GM19238 (cell line): ENCODE measurements around the gene ZNF804A.

Source experiments
- DNase-seq: peaks from one replicate; pipeline ENCODE4 v3.0.0; 2011; ENCODE audit warnings: low spot score; ENCODE audit not compliant: insufficient read length

ZNF804A gene

GRCh38 chr2:184598316-184599053 is at the start of gene ZNF804A:
ZNF804A (plus strand) TSS chr2:184598529; CDS start chr2:184598960, 431 bp downstream.
- DNase-seq, result peak; percentile 58

- no peak for DNase-seq
Observed at GRCh38 chr2:184549153-184549552, 49.2 kb upstream of the ZNF804A start.

DNA sequence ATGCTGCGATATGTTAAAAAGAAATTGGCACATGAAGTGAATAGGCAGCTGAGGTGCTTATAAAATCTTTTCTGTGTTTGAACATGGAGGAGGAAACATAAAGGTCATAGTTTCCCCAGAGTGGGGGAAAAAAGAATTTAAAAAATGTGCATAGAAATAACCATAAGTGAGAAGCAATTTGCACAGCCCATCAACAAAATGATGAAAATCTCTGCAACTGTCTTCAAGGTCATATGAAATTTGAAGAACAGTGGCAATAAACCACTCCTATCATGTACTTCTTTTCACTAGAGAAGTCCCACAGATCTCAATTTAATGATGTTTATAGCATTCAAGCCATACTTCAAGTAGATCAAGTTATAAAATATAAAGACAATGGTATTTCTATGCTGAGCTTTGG is 46.7 kb upstream of the ZNF804A start:
- no peak for DNase-seq

DNA sequence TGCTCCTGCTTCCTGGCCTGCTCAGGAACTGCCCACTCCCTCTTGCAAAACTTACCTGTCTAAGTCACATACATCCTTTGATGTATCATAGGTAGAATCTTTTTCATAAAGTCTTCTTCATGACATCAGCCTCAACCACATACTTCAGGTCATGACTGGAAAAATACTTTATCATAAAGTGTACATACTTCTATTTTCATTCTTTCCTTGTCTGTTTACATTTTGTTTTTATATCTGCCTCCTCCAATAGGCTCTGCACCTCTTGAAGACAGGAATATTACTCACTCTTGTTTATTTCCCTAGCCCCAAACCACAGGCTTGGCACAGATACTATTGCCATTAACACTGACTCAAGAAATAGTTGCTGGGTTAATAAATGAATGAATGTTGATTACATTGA is 43.6 kb upstream of the ZNF804A start:
- no peak for DNase-seq

- no peak for DNase-seq
Observed at GRCh38 chr2:184555352-184555751, 43.0 kb upstream of the ZNF804A start.

DNA sequence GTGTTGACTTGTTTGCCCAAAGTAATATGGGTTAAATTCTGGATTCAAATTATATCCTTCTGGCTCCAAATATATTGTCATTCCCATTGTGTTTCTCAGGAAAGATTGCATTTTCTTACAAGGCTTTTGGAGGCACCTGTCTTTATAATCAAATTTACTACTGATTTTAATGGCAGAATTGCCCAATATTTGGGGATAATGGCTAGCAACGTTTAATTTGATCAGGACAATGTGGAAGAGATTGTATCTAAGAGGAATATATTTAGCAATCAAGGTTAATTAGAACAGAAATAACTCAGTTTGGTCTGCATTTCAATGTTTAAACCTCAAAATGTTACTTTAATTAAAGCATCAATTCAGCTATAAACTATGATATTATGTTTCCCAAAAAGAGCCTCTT is 41.7 kb upstream of the ZNF804A start:
- DNase-seq, result no peak

- no peak for DNase-seq
Observed at GRCh38 chr2:184558713-184559464, 39.4 kb upstream of the ZNF804A start.

DNA sequence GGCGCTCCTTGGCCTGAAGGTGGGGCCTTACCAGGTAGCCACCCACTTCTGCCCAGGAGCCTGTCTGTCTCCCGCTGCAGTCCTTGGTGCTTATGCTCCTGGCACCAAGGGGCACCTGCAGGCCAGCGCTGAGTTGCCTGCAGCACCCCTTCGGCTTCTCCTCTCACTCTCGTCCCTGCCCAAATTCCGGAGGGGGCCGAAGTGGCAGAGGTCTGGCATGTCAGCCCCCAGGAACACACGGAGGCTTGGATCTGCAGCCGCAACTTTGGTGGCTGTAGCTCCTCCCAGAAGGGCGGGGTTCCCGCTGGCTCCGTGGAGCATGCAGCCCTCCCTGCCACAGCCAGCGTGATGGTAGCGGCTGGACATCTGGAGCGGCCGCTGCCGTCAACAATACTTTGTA is 37.7 kb upstream of the ZNF804A start:
- DNase-seq, result no peak

DNA sequence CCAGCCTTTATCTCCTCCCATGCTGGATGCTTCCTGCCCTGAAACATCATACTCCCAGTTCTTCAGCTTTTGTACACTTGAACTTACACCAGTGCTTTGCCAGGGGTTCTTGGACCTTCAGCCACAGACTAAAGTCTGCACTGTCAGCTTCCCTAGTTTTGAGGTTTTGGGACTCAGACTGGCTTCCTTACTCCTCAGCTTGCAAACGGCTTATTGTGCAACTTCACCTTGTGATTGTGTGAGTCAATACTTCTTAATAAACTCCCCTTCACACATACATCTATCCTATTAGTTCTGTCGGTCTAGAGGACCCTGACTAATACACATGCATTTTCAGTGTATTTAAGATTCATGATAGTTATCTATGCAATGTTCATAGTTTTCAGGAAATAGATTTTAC is 35.8 kb upstream of the ZNF804A start:
- DNase-seq, result no peak

DNA sequence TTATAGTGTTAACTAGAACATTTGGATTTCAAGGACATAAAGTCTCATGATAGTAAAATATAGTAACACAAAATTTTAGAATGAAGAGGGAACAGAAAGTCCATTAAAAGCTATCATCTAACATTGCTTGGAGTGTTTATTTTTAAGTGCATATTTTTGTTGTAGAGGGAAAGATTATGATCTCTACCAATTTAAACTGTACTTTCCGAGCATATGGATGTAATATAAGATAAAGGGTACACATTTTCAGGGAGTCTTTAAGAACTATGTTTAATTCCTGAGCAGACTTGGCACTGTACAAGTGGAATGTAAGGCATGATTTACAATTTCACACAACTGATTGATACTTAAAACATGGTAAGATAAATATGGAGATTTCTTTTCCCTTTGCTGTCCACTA is 34.2 kb upstream of the ZNF804A start:
- DNase-seq, result no peak

DNA sequence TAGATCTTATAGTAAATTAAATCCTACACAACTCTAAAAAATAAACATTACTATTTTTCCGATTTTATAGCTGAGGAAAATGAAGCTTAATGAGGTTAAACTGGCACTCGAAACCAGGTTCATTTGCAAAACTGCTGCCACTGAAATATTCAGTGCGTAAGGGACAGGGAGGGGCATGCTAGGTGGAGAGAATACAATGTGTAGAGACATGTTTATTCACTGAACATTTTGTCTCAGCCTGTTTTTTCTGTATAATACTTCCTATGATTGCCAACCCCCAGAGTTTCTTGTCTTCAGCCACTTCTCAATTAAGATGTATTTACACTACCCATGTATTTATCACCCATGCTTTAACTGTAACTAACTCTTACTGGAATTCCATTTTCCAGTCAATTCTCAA is 31.6 kb upstream of the ZNF804A start:
- no peak for DNase-seq

- DNase-seq, result no peak
Observed at GRCh38 chr2:184577056-184577455, 21.3 kb upstream of the ZNF804A start.

- no peak for DNase-seq
Observed at GRCh38 chr2:184577743-184578142, 20.6 kb upstream of the ZNF804A start.

DNA sequence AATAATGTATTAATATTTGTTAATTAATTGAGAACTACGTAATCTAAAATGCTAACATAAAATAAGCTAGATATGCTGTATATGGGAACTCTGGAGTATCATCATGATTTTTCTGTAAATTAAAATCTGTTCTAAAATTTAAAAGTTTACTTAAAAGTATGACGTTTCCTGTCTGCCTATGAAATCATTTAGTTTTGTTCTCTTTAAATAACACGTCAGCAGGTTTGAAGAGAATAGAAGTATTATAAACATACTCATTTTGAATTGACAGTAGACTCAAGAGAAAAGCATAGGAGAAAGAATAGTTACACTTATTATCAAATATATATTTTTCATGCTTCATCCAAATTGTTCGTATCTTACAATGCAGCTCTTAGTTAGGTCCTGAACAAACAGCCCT is 19.1 kb upstream of the ZNF804A start:
- no peak for DNase-seq

GRCh38 chr2:184581391-184581790 is 16.9 kb upstream of the ZNF804A start:
- no peak for DNase-seq

DNA sequence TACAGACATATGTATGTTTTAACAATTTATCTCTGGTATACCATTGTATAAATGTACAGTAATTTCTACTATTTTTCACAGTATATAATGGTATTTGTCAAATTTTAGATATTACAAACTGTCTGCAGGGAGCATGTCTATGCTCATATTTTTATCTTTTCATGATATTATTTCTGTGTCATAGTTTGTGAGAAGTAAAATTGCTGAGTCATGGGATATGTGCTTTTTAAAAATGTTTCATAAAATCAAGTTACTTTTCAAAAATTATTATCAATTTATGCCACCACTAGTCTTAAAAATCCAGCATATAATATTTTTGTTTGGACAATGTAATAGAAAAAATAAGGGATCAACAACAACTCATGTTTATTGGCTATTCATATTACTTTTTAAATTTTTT is 9.1 kb upstream of the ZNF804A start:
- DNase-seq, result no peak

DNA sequence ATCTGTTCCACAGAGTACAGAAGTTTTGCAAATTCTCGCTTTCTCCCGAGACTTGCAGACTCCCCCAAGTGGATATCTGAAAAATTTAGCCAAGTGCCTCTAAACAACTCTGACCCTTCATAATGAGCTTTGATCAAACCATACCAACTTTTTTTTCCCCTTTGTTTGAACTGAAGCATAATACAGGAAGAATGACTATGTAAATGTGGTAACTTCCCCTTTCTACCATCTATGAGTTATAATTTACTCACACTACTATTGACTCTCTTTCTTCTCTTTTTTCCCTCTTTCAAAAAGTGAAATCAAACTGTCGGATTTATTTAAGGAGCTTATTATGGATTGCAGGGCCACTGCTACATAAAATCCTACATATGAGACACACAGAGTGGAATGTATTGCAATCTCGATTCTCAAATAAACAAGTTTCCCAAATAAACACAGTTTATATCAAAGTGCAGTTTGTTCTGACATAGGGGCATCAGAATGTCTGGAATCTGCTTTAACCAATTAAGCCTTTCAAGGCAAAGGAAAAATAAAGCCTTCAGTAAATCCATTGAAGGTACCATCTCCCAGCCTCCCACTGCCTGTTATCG is 1.4 kb upstream of the ZNF804A start:
- DNase-seq, result no peak

- no peak for DNase-seq
Observed at GRCh38 chr2:184597571-184597991, 748 bp upstream of the ZNF804A start.

GRCh38 chr2:184598002-184598315 is 370 bp upstream of the ZNF804A start:
- no peak for DNase-seq

DNA sequence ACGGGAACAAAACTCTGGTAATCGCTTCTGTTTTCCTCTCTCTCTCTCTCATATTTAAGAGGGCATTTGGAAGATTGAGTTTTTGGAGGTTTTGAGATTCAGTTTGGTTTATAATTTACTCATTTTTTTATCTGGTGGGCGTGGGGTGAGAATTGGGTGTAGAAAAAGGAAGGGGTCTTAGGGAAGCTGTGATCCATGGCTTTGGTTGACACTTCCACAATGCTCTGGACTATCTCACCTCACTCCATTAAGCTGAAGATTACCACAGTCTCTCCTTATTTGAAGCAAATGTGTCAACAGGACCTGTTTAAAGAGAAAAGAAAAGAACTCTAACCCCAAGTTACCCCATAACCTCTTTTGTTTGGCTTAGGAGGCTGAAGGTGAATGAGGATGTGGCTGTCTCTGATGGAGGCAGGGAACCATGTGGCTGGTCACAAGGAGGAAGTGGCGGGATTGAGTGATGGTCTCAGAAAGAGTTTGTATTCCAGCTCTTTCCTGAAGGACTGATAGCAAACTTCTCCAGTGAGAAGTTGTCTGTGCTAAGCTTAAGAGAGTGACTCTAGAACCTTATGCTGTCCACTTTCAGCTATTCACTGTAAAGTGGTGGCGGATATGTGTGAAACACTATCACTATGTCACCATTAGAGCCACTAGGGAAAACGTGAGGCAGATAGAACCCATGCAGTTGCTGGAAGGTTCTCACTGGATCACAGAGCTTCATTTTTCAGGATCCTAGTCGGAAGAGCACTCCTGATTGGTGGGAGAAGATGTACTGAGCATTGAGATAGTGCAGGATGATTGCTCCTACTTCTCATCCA is 934 bp downstream of the ZNF804A start:
- no peak for DNase-seq

DNA sequence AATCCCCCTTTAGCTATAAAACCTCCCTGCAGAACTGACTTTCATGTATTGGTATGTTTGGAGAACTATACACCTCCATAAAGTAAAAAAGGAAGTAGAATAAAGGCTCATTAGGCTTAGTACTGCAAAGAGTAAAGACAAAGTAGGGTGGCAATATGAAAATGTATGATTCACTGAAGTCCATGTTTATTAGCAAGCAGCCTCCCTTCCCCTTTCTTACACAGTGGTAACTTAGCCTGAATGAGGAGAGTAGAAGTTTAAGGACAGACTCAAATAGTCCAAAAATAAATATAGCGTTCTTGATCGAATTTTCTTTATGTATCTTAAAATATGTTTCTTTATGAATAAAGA is 1.5 kb downstream of the ZNF804A start:
- no peak for DNase-seq

- DNase-seq, result no peak
Observed at GRCh38 chr2:184602734-184603133, 4.4 kb downstream of the ZNF804A start.
